HepG2 (cell line): Measurements from ENCODE around the gene ITGA6. TPM values are rescaled to one million over a fixed set of nuclear protein-coding genes. Genes with fewer than 3 reads are reported as not detected.

Source experiments
- CEBPG ChIP-seq: IDR thresholded peaks from 2 replicates; pipeline ENCODE4 v1.6.1; 2016
- KDM3A ChIP-seq: IDR thresholded peaks from 2 replicates; pipeline ENCODE4 v1.6.1; 2018; ENCODE audit warnings: low read depth, missing compliant biosample characterization
- MTF2 ChIP-seq: sonication (generic); formaldehyde crosslinking; IDR thresholded peaks from 2 replicates; pipeline ENCODE4 v1.5.0; 2020; ENCODE audit warnings: missing genetic modification reagents, borderline replicate concordance
- NFATC3 ChIP-seq: sonication (generic); formaldehyde crosslinking; IDR thresholded peaks from 2 replicates; pipeline ENCODE4 v1.5.1; 2020; ENCODE audit warnings: mild to moderate bottlenecking, missing genetic modification reagents
- REXO4 ChIP-seq: sonication (generic); formaldehyde crosslinking; IDR thresholded peaks from 2 replicates; pipeline ENCODE4 v1.8.0; 2022; ENCODE audit warnings: missing genetic modification reagents, mild to moderate bottlenecking, borderline replicate concordance
- SMAD1 ChIP-seq: sonication (generic); formaldehyde crosslinking; IDR thresholded peaks from 2 replicates; pipeline ENCODE4 v1.4.0; 2020; ENCODE audit warnings: missing genetic modification reagents, low read depth, mild to moderate bottlenecking, borderline replicate concordance
- ZFP90 ChIP-seq: sonication (generic); formaldehyde crosslinking; IDR thresholded peaks from 2 replicates; pipeline ENCODE4 v1.8.0; 2022; ENCODE audit warnings: missing genetic modification reagents, mild to moderate bottlenecking, inconsistent platforms, borderline replicate concordance
- ZNF251 ChIP-seq: sonication (generic); formaldehyde crosslinking; IDR thresholded peaks from 2 replicates; pipeline ENCODE4 v1.9.0; 2021; ENCODE audit warnings: mild to moderate bottlenecking, missing genetic modification reagents
- ZNF460 ChIP-seq: sonication (generic); formaldehyde crosslinking; IDR thresholded peaks from 2 replicates; pipeline ENCODE4 v1.5.1; 2020; ENCODE audit warnings: missing genetic modification reagents, mild to moderate bottlenecking, borderline replicate concordance
- ZNF615 ChIP-seq: sonication (generic); formaldehyde crosslinking; IDR thresholded peaks from 2 replicates; pipeline ENCODE4 v1.5.0; 2020; ENCODE audit warnings: mild to moderate bottlenecking, missing genetic modification reagents, borderline replicate concordance
- ZNF772 ChIP-seq: sonication (generic); formaldehyde crosslinking; IDR thresholded peaks from 2 replicates; pipeline ENCODE4 v1.5.0; 2020; ENCODE audit warnings: mild to moderate bottlenecking, missing genetic modification reagents
- ZNF879 ChIP-seq: sonication (generic); formaldehyde crosslinking; IDR thresholded peaks from 2 replicates; pipeline ENCODE4 v1.8.1; 2023; ENCODE audit warnings: missing genetic modification reagents
- polyA plus RNA-seq, 8 experiments: library from polyadenylated mRNA; depleted of rRNA in 3 of 8; stranded (reverse) in 7 of 8; unstranded in 1 of 8; fragments of >200 nt; fragmentation: Illumina TruSeq in 4 of 8; extraction: Trizol in 4 of 8; gene quantifications; 2 replicates each; pipeline versions ENCODE4 v1.2.1 to v1.2.3, GENCODE V29; 2011 to 2016; ENCODE audit warnings: low read depth in 4 of 8, missing spikeins in 1 of 8, mixed read lengths in 1 of 8; ENCODE audit not compliant: insufficient read depth in 1 of 8
- total RNA-seq, 5 experiments: library from RNA; depleted of rRNA; stranded (reverse); fragments of >200 nt; fragmentation: Illumina TruSeq; extraction: Trizol; gene quantifications; 2 replicates each; pipeline ENCODE4 v1.2.3, GENCODE V29; 2016; ENCODE audit warnings: low read depth in 1 of 5
- TF ChIP-seq, protein P1 (sequence below): IDR thresholded peaks from 2 replicates; pipeline ENCODE4 v1.6.1; 2016; ENCODE audit warnings: missing compliant biosample characterization, missing genetic modification reagents, borderline replicate concordance
- TF ChIP-seq, protein P2 (sequence below): sonication (generic); formaldehyde crosslinking; IDR thresholded peaks from one replicate; pipeline ENCODE4 v1.5.1; 2020; ENCODE audit warnings: mild to moderate bottlenecking, missing genetic modification reagents; ENCODE audit errors: not compliant biosample characterization

ITGA6 gene
- total and polyA plus RNA-seq, 2 of the 13 experiments (the other 11 are each of a cell fraction or from before 2014, with no cell fraction given) = 24.0 to 92.5 TPM

DNA sequence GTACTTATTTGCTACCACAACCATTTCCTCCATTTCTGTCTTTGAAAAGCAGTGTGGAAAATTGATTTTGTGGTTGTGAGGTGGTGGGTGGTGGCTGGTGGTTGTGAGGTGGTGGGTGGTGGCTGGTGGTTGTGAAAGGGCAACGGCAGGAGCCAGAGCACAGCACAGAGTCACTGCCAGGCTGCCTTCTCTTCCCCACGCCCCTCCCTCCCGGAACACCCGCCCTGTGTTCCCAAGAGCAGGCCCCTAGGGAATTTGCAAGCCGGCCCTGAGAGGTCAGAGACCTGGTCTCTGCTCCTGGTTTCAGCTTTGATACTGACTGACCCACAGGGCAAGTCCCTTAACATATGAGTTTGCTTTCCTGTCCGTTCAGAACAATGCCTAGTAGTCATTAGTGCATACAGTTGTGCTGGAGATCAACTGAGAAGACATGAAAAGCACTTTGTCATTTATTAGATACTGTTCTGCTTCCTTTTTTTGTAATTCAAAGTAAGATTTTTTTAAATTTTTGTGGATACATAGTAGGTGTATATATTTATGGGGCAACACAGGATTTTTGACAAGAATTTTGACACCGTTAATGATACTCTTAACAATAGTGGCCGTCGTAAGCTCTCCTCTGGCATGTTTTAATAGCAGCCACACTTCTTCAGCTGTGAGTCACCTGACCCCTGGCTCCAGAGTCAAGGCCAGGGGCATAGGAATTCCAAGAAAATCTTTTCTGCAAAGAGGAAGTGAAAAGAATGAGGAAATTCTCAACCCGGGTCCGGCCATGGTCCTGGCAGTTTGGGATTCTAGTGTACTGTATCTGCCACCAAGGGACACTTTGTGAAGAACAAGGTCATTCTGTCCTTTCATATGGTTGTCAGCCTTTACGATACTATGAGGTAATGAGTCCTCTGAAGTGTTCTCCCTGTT is 53.2 kb downstream of the ITGA6 start (continued):
- TF ChIP-seq MTF2 (CRISPR knock-in tag) (no peak), ZNF772 (CRISPR knock-in tag) (peak; percentile 69), ZNF879 (CRISPR knock-in tag) (no peak), REXO4 (no peak), CEBPG (CRISPR knock-in tag) (peak; percentile 32; the same call in 1 of the 2 replicates), ZNF615 (CRISPR knock-in tag) (no peak), NFATC3 (CRISPR knock-in tag) (no peak), ZFP90 (0 out of 2 replicates have a peak, but pooled peaks have one; percentile 22), ZNF251 (CRISPR knock-in tag) (no peak), KDM3A (no peak), ZNF460 (CRISPR knock-in tag) (no peak; the same call in 1 of the 2 replicates), SMAD1 (CRISPR knock-in tag) (no peak)
- TF ChIP-seq, protein P1, sequence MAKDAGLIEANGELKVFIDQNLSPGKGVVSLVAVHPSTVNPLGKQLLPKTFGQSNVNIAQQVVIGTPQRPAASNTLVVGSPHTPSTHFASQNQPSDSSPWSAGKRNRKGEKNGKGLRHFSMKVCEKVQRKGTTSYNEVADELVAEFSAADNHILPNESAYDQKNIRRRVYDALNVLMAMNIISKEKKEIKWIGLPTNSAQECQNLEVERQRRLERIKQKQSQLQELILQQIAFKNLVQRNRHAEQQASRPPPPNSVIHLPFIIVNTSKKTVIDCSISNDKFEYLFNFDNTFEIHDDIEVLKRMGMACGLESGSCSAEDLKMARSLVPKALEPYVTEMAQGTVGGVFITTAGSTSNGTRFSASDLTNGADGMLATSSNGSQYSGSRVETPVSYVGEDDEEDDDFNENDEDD (CRISPR knock-in tag) = no peak
- TF ChIP-seq, protein P2, sequence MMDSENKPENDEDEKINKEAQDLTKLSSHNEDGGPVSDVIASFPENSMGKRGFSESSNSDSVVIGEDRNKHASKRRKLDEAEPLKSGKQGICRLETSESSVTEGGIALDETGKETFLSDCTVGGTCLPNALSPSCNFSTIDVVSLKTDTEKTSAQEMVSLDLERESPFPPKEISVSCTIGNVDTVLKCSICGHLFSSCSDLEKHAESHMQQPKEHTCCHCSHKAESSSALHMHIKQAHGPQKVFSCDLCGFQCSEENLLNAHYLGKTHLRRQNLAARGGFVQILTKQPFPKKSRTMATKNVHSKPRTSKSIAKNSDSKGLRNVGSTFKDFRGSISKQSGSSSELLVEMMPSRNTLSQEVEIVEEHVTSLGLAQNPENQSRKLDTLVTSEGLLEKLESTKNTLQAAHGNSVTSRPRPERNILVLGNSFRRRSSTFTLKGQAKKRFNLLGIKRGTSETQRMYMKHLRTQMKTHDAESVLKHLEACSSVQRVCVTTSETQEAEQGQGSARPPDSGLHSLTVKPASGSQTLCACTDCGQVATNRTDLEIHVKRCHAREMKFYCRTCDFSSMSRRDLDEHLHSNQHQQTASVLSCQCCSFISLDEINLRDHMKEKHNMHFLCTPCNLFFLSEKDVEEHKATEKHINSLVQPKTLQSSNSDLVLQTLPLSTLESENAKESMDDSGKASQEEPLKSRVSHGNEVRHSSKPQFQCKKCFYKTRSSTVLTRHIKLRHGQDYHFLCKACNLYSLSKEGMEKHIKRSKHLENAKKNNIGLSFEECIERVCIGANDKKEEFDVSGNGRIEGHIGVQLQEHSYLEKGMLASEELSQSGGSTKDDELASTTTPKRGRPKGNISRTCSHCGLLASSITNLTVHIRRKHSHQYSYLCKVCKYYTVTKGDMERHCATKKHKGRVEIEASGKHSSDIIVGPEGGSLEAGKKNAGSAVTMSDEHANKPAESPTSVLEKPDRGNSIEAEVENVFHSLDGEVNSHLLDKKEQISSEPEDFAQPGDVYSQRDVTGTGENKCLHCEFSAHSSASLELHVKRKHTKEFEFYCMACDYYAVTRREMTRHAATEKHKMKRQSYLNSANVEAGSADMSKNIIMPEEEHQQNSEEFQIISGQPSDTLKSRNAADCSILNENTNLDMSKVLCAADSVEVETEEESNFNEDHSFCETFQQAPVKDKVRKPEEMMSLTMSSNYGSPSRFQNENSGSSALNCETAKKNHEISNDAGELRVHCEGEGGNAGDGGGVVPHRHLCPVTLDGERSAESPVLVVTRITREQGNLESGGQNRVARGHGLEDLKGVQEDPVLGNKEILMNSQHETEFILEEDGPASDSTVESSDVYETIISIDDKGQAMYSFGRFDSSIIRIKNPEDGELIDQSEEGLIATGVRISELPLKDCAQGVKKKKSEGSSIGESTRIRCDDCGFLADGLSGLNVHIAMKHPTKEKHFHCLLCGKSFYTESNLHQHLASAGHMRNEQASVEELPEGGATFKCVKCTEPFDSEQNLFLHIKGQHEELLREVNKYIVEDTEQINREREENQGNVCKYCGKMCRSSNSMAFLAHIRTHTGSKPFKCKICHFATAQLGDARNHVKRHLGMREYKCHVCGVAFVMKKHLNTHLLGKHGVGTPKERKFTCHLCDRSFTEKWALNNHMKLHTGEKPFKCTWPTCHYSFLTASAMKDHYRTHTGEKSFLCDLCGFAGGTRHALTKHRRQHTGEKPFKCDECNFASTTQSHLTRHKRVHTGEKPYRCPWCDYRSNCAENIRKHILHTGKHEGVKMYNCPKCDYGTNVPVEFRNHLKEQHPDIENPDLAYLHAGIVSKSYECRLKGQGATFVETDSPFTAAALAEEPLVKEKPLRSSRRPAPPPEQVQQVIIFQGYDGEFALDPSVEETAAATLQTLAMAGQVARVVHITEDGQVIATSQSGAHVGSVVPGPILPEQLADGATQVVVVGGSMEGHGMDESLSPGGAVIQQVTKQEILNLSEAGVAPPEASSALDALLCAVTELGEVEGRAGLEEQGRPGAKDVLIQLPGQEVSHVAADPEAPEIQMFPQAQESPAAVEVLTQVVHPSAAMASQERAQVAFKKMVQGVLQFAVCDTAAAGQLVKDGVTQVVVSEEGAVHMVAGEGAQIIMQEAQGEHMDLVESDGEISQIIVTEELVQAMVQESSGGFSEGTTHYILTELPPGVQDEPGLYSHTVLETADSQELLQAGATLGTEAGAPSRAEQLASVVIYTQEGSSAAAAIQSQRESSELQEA (CRISPR knock-in tag) = no peak
